Calu3 (cell line): ENCODE data around the gene BMP15. TPM values are rescaled to one million over a fixed set of nuclear protein-coding genes. Genes with fewer than 3 reads are reported as not detected.

Experiments used
- BruUV-seq: library from RNA; stranded (reverse); fragments of 400-500 nt; replicated peaks from 2 replicates; lab custom pipeline; 2021; lab: Mats Ljungman, UMichigan
- CTCF ChIA-PET: fragments of 300-600 bp; sonication (Branson Sonifier 250); formaldehyde crosslinking; loops from one replicate; lab custom pipeline; 2022; ENCODE audit warnings: antibody characterized with exemption; lab: Charles Lee
- DNase-seq: peaks from one replicate; pipeline ENCODE4 v3.0.0; 2022
- H3K27ac Mint-ChIP-seq: one replicate; pipeline ENCODE4 v1.8.0; 2022; ENCODE audit warnings: mixed read lengths; ENCODE audit not compliant: unreplicated experiment
- H3K27me3 Mint-ChIP-seq: one replicate; pipeline ENCODE4 v1.8.0; 2022; ENCODE audit warnings: mixed read lengths; ENCODE audit not compliant: unreplicated experiment
- H3K36me3 Mint-ChIP-seq: one replicate; pipeline ENCODE4 v1.8.0; 2022; ENCODE audit warnings: mild to moderate bottlenecking, moderate library complexity, mixed read lengths; ENCODE audit not compliant: insufficient read depth, unreplicated experiment
- H3K4me1 Mint-ChIP-seq: one replicate; pipeline ENCODE4 v1.8.0; 2022; ENCODE audit warnings: mild to moderate bottlenecking, low read depth, mixed read lengths; ENCODE audit not compliant: unreplicated experiment
- H3K4me3 Mint-ChIP-seq: one replicate; pipeline ENCODE4 v1.8.0; 2022; ENCODE audit warnings: mild to moderate bottlenecking, low read depth, moderate library complexity, mixed read lengths; ENCODE audit not compliant: unreplicated experiment
- H3K9me3 Mint-ChIP-seq: one replicate; pipeline ENCODE4 v1.8.0; 2022; ENCODE audit warnings: low read depth, mixed read lengths; ENCODE audit not compliant: unreplicated experiment
- CTCF ChIP-seq: fragments of 200-600 bp; IDR thresholded peaks from one replicate; pipeline ENCODE4 v1.8.0; 2022; ENCODE audit warnings: antibody characterized with exemption; ENCODE audit not compliant: unreplicated experiment
- intact Hi-C: fragments of 100-400 bp; cut with micrococcal nuclease; formaldehyde crosslinking; loops from one replicate; pipeline ENCODE4 v1.10.0; 2022; ENCODE audit not compliant: unreplicated experiment
- total RNA-seq: library from RNA; stranded (reverse); gene quantifications from 2 replicates; pipeline ENCODE4 v1.2.3, GENCODE V29; 2022

Gene BMP15
- total RNA-seq, 1 experiment from 2014 or later: not detected

GRCh38 chrX:50913520-50913919 is 3.0 kb downstream of the BMP15 start:
- DNase-seq: no peak
- Mint-ChIP-seq H3K36me3 (no peaks in the 10 kb centered on the region), H3K27me3 (peaks cover 39% of the 10 kb centered on the region), H3K27ac (no peak overlapping the region), H3K4me3 (no peak overlapping the region), H3K9me3 (no peaks in the 10 kb centered on the region), H3K4me1 (no peaks in the 10 kb centered on the region)
- intact Hi-C loops: no loop called here
- BruUV-seq: no TSS peak
- CTCF ChIA-PET: no interaction called here
- TF ChIP-seq CTCF: no peak

- H3K4me3 Mint-ChIP-seq: no peak overlapping the region
- DNase-seq: peak; percentile 10
- no peaks in the 10 kb centered on the region for H3K9me3 Mint-ChIP-seq
- CTCF ChIA-PET: no interaction called here
- no peak for TF ChIP-seq CTCF
- no TSS peak for BruUV-seq
- no peak overlapping the region for H3K27ac Mint-ChIP-seq
- H3K27me3 Mint-ChIP-seq: peaks cover 12% of the 10 kb centered on the region
- H3K4me1 Mint-ChIP-seq: no peaks in the 10 kb centered on the region
- H3K36me3 Mint-ChIP-seq: no peaks in the 10 kb centered on the region
- intact Hi-C loops: loop anchor here (1.0 to 5.0 kb wide), 3 partner anchors 67 to 229 kb away; no protein-coding TSS in a partner anchor
Observed at GRCh38 chrX:50920132-50920531, 9.6 kb downstream of the BMP15 start.

GRCh38 chrX:50927127-50927526 is 16.6 kb downstream of the BMP15 start:
- no peaks in the 10 kb centered on the region for H3K9me3 Mint-ChIP-seq
- CTCF ChIA-PET: no interaction called here
- H3K4me1 Mint-ChIP-seq: no peaks in the 10 kb centered on the region
- H3K36me3 Mint-ChIP-seq: no peaks in the 10 kb centered on the region
- no peak for TF ChIP-seq CTCF
- H3K4me3 Mint-ChIP-seq: no peak overlapping the region
- H3K27me3 Mint-ChIP-seq: no peaks in the 10 kb centered on the region
- H3K27ac Mint-ChIP-seq: no peak overlapping the region
- DNase-seq: no peak
- BruUV-seq: no TSS peak
- intact Hi-C loops: no loop called here

- no peaks in the 10 kb centered on the region for H3K9me3 Mint-ChIP-seq
Observed at GRCh38 chrX:50941638-50942037, 31.1 kb downstream of the BMP15 start.

More at GRCh38 chrX:50941638-50942037, 31.1 kb downstream of the BMP15 start:
- peak; percentile 30 for DNase-seq
- Mint-ChIP-seq H3K27me3 (no peaks in the 10 kb centered on the region), H3K36me3 (no peaks in the 10 kb centered on the region), H3K4me3 (no peak overlapping the region), H3K27ac (no peak overlapping the region), H3K4me1 (no peaks in the 10 kb centered on the region)
- BruUV-seq: no TSS peak
- CTCF ChIA-PET: interaction anchor here (1.1 kb wide), 1 partner anchor 47 kb away, joined by 3 read pairs; no protein-coding TSS in a partner anchor
- intact Hi-C loops: no loop called here
- peak; percentile 53 for TF ChIP-seq CTCF
